Measurements from ENCODE around the gene ABCA2.

DNA sequence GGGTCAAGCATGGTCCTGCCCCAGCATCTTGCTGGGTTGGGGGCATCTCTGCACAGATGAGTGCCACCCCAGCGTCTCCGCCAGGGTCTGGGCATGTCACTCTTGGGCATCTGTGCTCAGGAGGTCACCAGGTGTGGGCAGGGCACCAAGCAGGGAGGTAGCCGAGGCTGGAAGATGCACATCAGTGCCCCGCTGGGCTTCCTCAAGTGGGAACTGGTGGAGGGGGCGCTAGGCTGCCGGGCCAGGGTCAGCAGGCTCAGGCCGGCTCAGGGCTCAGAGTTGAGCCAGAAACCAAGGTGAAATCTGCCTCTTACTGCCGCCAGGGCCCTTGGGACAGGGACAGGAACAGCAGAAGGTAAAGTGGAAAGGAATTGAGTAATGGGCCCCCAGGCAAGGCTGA is 7.9 kb upstream of the ABCA2 start:
- TF ChIP-seq, protein P1, sequence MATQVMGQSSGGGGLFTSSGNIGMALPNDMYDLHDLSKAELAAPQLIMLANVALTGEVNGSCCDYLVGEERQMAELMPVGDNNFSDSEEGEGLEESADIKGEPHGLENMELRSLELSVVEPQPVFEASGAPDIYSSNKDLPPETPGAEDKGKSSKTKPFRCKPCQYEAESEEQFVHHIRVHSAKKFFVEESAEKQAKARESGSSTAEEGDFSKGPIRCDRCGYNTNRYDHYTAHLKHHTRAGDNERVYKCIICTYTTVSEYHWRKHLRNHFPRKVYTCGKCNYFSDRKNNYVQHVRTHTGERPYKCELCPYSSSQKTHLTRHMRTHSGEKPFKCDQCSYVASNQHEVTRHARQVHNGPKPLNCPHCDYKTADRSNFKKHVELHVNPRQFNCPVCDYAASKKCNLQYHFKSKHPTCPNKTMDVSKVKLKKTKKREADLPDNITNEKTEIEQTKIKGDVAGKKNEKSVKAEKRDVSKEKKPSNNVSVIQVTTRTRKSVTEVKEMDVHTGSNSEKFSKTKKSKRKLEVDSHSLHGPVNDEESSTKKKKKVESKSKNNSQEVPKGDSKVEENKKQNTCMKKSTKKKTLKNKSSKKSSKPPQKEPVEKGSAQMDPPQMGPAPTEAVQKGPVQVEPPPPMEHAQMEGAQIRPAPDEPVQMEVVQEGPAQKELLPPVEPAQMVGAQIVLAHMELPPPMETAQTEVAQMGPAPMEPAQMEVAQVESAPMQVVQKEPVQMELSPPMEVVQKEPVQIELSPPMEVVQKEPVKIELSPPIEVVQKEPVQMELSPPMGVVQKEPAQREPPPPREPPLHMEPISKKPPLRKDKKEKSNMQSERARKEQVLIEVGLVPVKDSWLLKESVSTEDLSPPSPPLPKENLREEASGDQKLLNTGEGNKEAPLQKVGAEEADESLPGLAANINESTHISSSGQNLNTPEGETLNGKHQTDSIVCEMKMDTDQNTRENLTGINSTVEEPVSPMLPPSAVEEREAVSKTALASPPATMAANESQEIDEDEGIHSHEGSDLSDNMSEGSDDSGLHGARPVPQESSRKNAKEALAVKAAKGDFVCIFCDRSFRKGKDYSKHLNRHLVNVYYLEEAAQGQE (IDR thresholded peaks at IDR 0.05; ENCODE audit: insufficient read depth in 1 of 2, low read depth in 2 of 2, low read length in 2 of 2), result no peak
- TF ChIP-seq SIN3A (IDR thresholded peaks at IDR 0.05; ENCODE audit: borderline replicate concordance, insufficient read depth, low read length) (no peak), POLR2AphosphoS5 (IDR thresholded peaks at IDR 0.05; ENCODE audit: low read depth, low read length) (no peak)

Data from PFSK-1 (cell line).